NCI-H2227 treated with DMSO at 0.1 percent for 48 hours (cell line): ENCODE results near the gene ARHGAP4.

Source experiments
- DNase-seq: peaks from one replicate; lab custom pipeline; 2025; lab: John Stamatoyannopoulos, UW

ARHGAP4 gene

DNA sequence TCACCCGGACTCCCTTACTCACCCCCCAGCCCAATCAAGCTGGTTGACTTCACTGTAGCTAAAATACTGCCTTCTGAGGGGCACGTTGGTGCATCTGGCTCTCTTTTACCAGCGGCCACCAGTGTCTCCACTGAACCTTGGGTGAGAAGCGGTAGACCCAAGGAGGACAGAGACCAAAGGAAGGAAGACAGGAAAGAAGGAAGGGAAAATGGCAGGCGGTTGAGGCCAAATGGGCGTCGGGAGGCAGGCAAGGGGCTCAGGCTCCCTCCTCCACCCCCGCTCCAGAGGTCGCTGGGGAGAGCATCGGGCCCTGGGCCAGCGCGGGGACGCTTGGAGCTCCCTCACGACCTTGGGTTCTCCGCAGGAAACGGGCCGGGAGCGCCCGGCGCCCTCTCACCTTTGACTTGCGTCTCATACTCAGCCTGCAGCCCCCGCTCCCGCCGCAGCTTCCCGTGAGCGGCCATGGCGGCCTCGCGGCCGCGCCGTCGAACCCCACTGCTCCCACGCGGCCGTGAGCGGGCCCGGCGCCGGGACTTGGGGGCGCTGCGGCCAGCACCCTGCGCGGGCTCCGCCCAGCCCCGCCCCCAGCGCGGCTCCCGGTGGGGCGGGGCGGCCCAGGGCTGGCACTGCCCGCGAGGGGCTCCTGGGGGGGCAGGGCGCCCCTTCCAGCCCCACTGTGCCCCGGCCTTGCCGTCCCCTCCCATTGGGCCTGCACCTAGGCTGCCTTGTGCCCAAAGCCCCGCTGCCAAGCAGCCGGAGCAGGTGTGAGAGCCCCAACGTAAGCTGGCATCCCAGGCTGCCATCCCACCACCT lies at the start of gene ARHGAP4:
ARHGAP4 (minus strand) TSS at position 526 of the 813 bp plus-strand sequence; CDS start at position 464, 62 bp downstream.
- no peak for DNase-seq

GRCh38 chrX:153974726-153975286 lies 48.7 kb upstream of the ARHGAP4 start:
- no peak for DNase-seq

GRCh38 chrX:153974003-153974725 lies 48.1 kb upstream of the ARHGAP4 start:
- no peak for DNase-seq

DNA sequence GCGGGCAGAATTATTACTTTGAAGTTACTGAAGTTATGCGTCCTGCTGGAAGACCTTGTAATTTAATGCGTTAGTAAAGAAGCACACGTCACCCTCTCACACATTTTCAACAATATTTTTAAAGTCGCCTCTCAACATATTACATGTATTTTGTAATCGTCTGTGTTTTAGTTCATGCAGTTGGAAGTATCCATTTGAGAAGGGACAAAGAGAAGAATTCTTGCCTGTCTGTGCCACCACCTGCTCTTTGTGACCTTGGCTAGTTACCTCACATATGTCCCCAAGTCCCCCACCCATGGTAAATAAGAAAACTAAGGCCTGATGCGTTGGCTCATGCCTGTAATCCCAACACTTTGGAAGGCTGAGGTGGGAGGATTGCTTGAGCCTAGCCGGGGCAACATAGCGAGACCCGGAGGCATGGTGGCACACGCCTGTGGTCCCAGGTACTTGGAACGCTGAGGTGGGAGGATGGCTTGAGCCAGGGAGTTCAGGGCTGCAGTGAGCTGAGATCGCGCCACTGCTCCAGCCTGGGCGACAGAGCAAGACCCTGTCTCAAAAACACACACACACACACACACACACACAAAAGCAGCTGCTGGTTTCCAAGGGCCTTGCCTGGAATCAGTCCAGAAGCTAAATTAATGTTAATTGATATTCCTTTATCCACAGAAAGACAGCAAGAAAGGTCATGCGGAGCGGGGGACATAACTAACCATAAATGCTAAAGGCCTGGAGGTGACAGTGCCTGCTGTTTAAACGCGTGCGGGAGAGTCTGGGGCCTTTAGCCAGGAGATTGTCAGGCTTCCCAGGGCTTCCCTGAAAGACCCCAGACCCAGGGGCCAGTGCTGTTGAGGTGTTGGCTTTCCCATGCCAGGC lies 47.3 kb upstream of the ARHGAP4 start:
- peak; percentile 53 for DNase-seq

DNA sequence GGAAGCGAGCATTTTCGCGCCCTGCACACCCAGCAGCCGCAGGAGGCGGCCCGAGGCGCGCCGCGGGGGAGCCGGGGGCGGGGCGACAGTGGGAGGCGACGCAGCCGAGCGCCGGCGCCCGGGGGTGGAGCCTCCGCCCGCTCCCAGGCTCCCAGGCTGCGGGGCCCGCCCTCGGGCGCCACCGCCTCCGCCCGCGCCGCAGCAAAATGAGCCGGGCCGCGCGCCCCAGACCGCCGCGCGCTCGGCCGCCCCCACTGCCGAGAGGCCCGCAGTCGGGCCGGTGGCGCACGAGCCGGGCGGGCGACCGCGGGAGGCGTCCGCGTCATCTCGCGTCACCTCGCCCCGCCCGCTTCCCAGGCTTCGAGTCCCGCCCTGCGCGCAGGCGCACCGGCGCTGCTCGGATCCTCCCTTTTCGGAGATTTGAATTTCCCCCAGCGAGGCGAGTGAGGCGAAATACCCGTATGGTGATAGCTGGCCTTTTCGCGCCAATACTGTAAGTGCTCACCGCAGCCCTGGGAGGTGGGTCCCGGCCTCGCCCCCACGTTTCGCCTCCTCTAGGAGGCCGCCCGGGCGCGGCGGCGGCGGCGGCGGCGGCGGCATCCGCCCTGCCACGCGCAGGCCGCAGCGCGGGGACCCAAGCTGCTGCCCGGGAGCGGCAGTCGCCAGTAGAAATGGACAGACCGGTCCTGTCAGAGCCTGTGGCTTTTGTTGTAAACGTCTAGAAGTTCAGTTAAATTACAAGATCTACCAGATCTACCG lies 46.5 kb upstream of the ARHGAP4 start, which contains the start of gene TMEM187:
TMEM187 (plus strand) TSS at position 387 of the 759 bp plus-strand sequence. CDS start 9,309 bp downstream, outside the sequence.
- DNase-seq, result peak; percentile 91

GRCh38 chrX:153971450-153972367 lies 45.6 kb upstream of the ARHGAP4 start, which contains the start of gene HCFC1:
HCFC1 (minus strand) TSS chrX:153971818; CDS start chrX:153970840, 978 bp downstream.
- peak; percentile 92 for DNase-seq

- peak; percentile 82 for DNase-seq
These were observed 45.0 kb upstream of the ARHGAP4 start for GRCh38 chrX:153971124-153971449.

- peak; percentile 68 for DNase-seq
These were observed 44.5 kb upstream of the ARHGAP4 start for GRCh38 chrX:153970357-153971123.

DNA sequence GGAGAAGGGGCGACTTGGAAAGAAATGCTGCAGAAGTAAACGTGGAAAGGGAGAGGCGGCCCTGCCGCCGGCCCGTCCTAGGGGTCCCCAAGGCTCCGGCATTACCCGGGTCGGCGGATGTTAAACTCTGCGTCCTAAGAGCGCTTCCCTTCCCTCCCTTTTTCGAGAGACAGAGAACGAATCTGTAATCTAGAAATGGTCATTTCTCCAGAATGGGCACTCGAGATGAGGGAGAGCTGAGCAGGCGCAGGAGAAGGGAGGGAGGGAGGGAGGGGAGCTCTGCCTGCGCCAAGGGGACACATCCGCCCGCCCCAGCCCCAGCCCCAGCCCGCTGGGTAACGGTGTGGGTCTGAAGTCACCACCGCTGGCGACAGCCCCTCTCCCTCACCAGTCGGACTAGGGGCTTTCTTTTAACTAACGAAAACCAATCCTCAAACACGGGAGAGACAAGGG lies 43.9 kb upstream of the ARHGAP4 start:
- DNase-seq, result no peak

DNA sequence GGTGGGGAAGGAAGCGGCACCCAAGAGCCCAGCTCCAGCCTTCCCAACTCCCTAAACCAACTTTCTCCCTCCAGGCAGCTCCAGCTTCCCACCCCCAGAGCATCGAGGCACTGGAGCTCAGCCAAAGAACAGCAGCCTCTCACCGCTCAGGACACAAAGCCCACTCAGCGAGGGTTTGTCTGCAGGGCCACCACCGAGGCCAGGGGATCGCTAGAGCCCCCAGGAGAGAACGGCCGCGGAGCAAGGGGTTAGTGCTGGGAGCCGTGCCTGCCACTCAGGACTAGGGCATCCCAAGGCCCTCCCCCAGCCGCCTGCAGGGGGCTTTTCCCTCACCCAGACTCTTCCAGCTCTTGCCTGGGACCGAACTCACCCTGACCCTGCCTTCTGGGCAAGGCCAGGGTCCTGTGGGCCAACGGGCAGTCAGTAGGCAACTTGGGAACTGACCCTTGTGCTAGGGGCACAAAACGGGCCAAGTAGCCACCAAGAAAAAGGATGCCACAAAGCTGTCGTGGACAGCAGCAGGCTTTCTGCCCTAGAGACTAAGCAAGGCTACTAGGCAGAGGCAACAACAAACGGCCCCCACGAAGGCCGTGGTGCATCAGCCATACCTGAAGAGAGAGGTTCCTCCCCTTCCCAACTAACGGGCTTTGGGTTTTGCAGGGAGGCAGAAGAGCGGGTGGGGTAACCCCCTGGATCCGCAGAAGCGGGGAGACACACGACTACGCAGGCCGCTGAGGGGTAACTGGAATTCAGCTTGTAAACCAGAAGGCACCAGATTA lies 43.2 kb upstream of the ARHGAP4 start:
- DNase-seq, result no peak

DNA sequence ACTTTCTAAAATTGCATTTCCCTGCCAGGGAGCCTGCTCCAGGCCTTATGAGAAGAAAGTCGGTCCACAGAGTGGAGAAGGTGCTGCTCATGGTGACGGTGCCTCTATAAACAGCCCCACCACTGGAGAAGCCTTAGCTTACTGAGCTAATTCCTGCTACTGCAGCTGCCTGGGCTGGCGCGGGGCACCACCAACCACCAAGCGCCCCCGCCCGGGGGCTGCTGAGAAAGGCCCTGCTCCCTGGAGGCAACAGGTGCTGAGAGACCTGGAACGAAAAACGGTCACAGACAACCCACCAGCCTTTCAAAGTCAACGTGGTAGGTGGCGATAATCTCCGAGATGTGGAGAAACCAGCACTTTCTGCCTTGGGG lies 42.7 kb upstream of the ARHGAP4 start:
- no peak for DNase-seq

- no peak for DNase-seq
These were observed 42.2 kb upstream of the ARHGAP4 start for GRCh38 chrX:153968255-153968654.

DNA sequence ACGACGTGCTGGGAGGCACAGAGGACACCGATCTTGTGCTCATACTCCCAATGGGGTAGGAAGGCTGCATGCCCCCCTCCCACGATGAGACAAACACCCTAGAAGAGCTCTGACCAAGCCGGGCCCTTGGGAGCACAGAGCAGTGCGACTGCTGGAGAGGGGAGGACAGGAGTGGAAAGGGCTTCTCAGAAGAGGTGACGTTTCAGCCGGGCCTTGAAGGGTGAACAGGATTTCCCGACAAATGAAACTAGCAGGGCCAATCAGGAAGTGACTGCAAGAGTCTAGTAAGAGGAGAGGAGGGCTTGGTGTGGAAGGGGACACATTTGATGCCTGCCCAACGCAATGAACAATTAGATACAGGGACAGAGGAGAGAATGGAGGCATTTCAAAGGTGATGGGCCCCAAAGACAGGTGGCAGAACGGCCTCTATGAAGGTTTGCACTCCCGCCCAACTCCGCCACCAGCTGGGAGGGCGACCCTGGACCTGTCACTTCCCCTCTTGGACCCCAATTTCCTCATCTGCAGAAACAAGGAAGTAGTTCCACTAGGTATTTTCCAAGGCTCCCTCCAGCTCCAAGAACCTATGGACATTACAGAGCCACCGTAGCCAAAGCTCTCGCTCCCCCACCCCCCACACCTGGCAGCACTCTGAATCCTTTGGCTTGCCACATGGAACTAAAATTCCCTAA lies 41.6 kb upstream of the ARHGAP4 start:
- no peak for DNase-seq

- no peak for DNase-seq
These were observed 40.9 kb upstream of the ARHGAP4 start for GRCh38 chrX:153966841-153967535.

GRCh38 chrX:153966283-153966688 lies 40.2 kb upstream of the ARHGAP4 start:
- no peak for DNase-seq

DNA sequence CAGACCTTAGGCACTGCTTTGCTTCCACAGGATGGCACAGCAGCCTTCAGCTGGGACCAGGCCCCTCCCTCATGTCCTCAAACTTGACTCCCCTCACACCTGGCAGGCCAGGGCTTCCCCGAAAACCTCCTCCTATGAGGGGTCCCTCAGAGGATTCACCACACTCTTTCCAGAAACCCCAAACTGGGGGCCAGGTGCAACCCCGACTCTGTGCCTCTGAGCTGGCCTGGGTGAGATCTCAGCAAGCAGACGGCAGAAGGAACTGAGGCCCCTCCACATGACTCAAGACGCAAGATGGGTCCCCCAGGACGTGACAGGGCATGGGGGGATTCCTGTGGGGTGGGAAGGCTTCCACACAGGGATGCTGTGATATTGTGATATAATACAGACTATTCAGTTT lies 39.3 kb upstream of the ARHGAP4 start:
- DNase-seq, result no peak

GRCh38 chrX:153964105-153964504 lies 38.0 kb upstream of the ARHGAP4 start:
- no peak for DNase-seq
